Left hindlimb (tissue), 1 donor: ENCODE data around the gene FAM180B.
"Not testable (repeated sequence)": the region's sequence is repeated elsewhere in the genome, so short reads cannot be mapped to it uniquely, and the experiment has no call there.

Experiments used
- DNase-seq: peaks from one replicate; pipeline ENCODE4 v3.0.0-alpha.2; 2018

FAM180B gene

GRCh38 chr11:47586098-47586855, at the start of gene FAM180B:
Gene FAM180B, plus strand, starts transcription at chr11:47586678. Its CDS starts 91 bp downstream, at chr11:47586769.
- peak; percentile 82 for DNase-seq

- DNase-seq: no peak
Measured at GRCh38 chr11:47536915-47537314, 49.6 kb upstream of the FAM180B start.

- DNase-seq: no peak
Measured at GRCh38 chr11:47538741-47539565, 47.5 kb upstream of the FAM180B start.

- no peak for DNase-seq
Measured at GRCh38 chr11:47539681-47540039, 46.8 kb upstream of the FAM180B start.

- no peak for DNase-seq
Measured at GRCh38 chr11:47541070-47541469, 45.4 kb upstream of the FAM180B start.

GRCh38 chr11:47545298-47545697, 41.2 kb upstream of the FAM180B start:
- DNase-seq: no peak

- not testable (repeated sequence) for DNase-seq
Measured at GRCh38 chr11:47546274-47546673, 40.2 kb upstream of the FAM180B start.

- DNase-seq: no peak
Measured at GRCh38 chr11:47550288-47551047, 36.0 kb upstream of the FAM180B start.

- DNase-seq: no peak
Measured at GRCh38 chr11:47551086-47551485, 35.4 kb upstream of the FAM180B start.

- peak; percentile 45 for DNase-seq
Measured at GRCh38 chr11:47552056-47552565, 34.4 kb upstream of the FAM180B start.

- DNase-seq: peak; percentile 94
Measured at GRCh38 chr11:47552566-47553405, 33.7 kb upstream of the FAM180B start, which contains the start of gene CELF1. Gene CELF1, minus strand, starts transcription at chr11:47553132. Its CDS starts 53,609 bp downstream, at chr11:47499523.

GRCh38 chr11:47553406-47553743, 33.1 kb upstream of the FAM180B start:
- DNase-seq: no peak

- not testable (repeated sequence) for DNase-seq
Measured at GRCh38 chr11:47557004-47557403, 29.5 kb upstream of the FAM180B start.

- DNase-seq: no peak
Measured at GRCh38 chr11:47558695-47559094, 27.8 kb upstream of the FAM180B start.

GRCh38 chr11:47560426-47560825, 26.1 kb upstream of the FAM180B start:
- DNase-seq: no peak

GRCh38 chr11:47562393-47562792, 24.1 kb upstream of the FAM180B start:
- not testable (repeated sequence) for DNase-seq

GRCh38 chr11:47564366-47564765, 22.1 kb upstream of the FAM180B start:
- not testable (repeated sequence) for DNase-seq

GRCh38 chr11:47564933-47565339, 21.5 kb upstream of the FAM180B start:
- DNase-seq: no peak

GRCh38 chr11:47565340-47566148, 20.9 kb upstream of the FAM180B start, which contains the start of gene PTPMT1:
Gene PTPMT1, plus strand, starts transcription at chr11:47565599. Its CDS starts 24 bp downstream, at chr11:47565623.
- peak; percentile 79 for DNase-seq

GRCh38 chr11:47566149-47566698, 20.3 kb upstream of the FAM180B start:
- no peak for DNase-seq

- DNase-seq: no peak
Measured at GRCh38 chr11:47569646-47570045, 16.8 kb upstream of the FAM180B start.
